Hepatocyte (in vitro differentiated cells): ENCODE data around the gene TSPAN10. TPM values are rescaled to one million over a fixed set of nuclear protein-coding genes. Genes with fewer than 3 reads are reported as not detected.

ENCODE experiments used
- DNase-seq: peaks from one replicate; pipeline ENCODE4 v3.0.0-alpha.2; 2016; ENCODE audit warnings: low spot score
- H2AFZ ChIP-seq: fragments of 200-600 bp; sonication (generic); 2 replicates; pipeline ENCODE4 v1.6.0; 2016; ENCODE audit warnings: antibody characterized with exemption, mild to moderate bottlenecking
- H3K27ac ChIP-seq: fragments of 200-600 bp; sonication (generic); 2 replicates; pipeline ENCODE4 v1.5.1; 2016; ENCODE audit warnings: mild to moderate bottlenecking
- H3K27me3 ChIP-seq: fragments of 200-600 bp; sonication (generic); 2 replicates; pipeline ENCODE4 v1.6.1; 2016
- H3K36me3 ChIP-seq: fragments of 200-600 bp; sonication (generic); replicated peaks from 2 replicates; pipeline ENCODE4 v1.5.1; 2016; ENCODE audit warnings: low read depth; ENCODE audit not compliant: insufficient read depth
- H3K4me1 ChIP-seq: fragments of 200-600 bp; sonication (generic); 2 replicates; pipeline ENCODE4 v1.5.1; 2016; ENCODE audit warnings: mild to moderate bottlenecking, moderate library complexity; ENCODE audit not compliant: insufficient read depth
- H3K4me2 ChIP-seq: fragments of 200-600 bp; sonication (generic); 2 replicates; pipeline ENCODE4 v1.6.0; 2016
- H3K4me3 ChIP-seq: fragments of 200-600 bp; sonication (generic); 2 replicates; pipeline ENCODE4 v1.5.1; 2016; ENCODE audit warnings: mild to moderate bottlenecking
- H3K79me2 ChIP-seq: fragments of 200-600 bp; sonication (generic); 2 replicates; pipeline ENCODE4 v1.6.0; 2017; ENCODE audit warnings: mild to moderate bottlenecking
- H3K9me2 ChIP-seq: fragments of 200-600 bp; sonication (generic); replicated peaks from 2 replicates; pipeline ENCODE4 v1.6.0; 2017; ENCODE audit warnings: mild to moderate bottlenecking; ENCODE audit not compliant: insufficient read depth
- H3K9me3 ChIP-seq: fragments of 200-600 bp; sonication (generic); 2 replicates; pipeline ENCODE4 v1.5.1; 2016; ENCODE audit warnings: low read depth, mild to moderate bottlenecking
- H4K20me1 ChIP-seq: fragments of 200-600 bp; sonication (generic); 2 replicates; pipeline ENCODE4 v1.6.0; 2016; ENCODE audit warnings: mild to moderate bottlenecking; ENCODE audit not compliant: insufficient read depth, poor library complexity, severe bottlenecking
- CTCF ChIP-seq: fragments of 200-600 bp; sonication (generic); IDR thresholded peaks from 2 replicates; pipeline ENCODE4 v1.5.1; 2016; ENCODE audit warnings: antibody characterized with exemption, mild to moderate bottlenecking; ENCODE audit not compliant: poor library complexity
- EZH2 ChIP-seq: fragments of 200-600 bp; sonication (generic); IDR thresholded peaks from 2 replicates; pipeline ENCODE4 v1.6.1; 2016; ENCODE audit warnings: antibody characterized with exemption, mild to moderate bottlenecking, borderline replicate concordance
- EZH2phosphoT487 ChIP-seq: fragments of 200-600 bp; sonication (generic); IDR thresholded peaks from one replicate; pipeline ENCODE4 v1.6.1; 2018; ENCODE audit warnings: antibody characterized with exemption, mild to moderate bottlenecking, low read depth, moderate library complexity; ENCODE audit not compliant: unreplicated experiment, severe bottlenecking
- WGBS: methylation state at CpG from one replicate; pipeline ENCODE4 v1.1.6; 2016; ENCODE audit warnings: low lambda C conversion rate; ENCODE audit errors: missing lambda C conversion rate; 5-methylcytosine and 5-hydroxymethylcytosine counted together
- polyA plus RNA-seq: library from polyadenylated mRNA; unstranded; fragments of >200 nt; fragmentation: Nextera tagmentation; extraction: Ambion mirVana; gene quantifications from 2 replicates; pipeline ENCODE4 v1.2.1, GENCODE V29; 2016
- total RNA-seq: library from RNA; depleted of rRNA; stranded (reverse); fragments of >200 nt; gene quantifications from 2 replicates; pipeline ENCODE4 v1.2.3, GENCODE V29; 2014

The TSPAN10 gene
- total and polyA plus RNA-seq, 2 experiments from 2014 or later = 1.4 to 15.2 TPM

GRCh38 chr17:81648707-81649085 lies 11.7 kb downstream of the TSPAN10 start:
- DNase-seq = no peak
- Histone ChIP-seq H3K27ac (no peak overlapping the region), H2AFZ (no peak overlapping the region), H3K9me3 (no peaks in the 10 kb centered on the region), H4K20me1 (no peaks in the 10 kb centered on the region), H3K4me2 (no peak overlapping the region), H3K4me1 (no peaks in the 10 kb centered on the region), H3K9me2 (no peaks in the 10 kb centered on the region), H3K36me3 (no peaks in the 10 kb centered on the region), H3K4me3 (no peak overlapping the region), H3K27me3 (peaks cover 6% of the 10 kb centered on the region), H3K79me2 (no peaks in the 10 kb centered on the region)
- WGBS = 95% methylated on average over 14 of the region's 14 CpGs
- TF ChIP-seq CTCF = no peak
- no peak for TF ChIP-seq EZH2phosphoT487
- TF ChIP-seq EZH2 = no peak

GRCh38 chr17:81650951-81651350 lies 14.0 kb downstream of the TSPAN10 start:
- DNase-seq = no peak
- H3K27ac ChIP-seq = no peak overlapping the region
- no peak overlapping the region for H3K4me2 ChIP-seq
- no peaks in the 10 kb centered on the region for H3K36me3 ChIP-seq
- no peaks in the 10 kb centered on the region for H3K9me2 ChIP-seq
- 92% methylated on average over 9 of the region's 9 CpGs for WGBS
- no peak overlapping the region for H2AFZ ChIP-seq
- no peak for TF ChIP-seq EZH2
- TF ChIP-seq EZH2phosphoT487 = no peak
- TF ChIP-seq CTCF = no peak
- H3K9me3 ChIP-seq = no peaks in the 10 kb centered on the region
- H4K20me1 ChIP-seq = no peaks in the 10 kb centered on the region
- no peak overlapping the region for H3K4me3 ChIP-seq
- H3K4me1 ChIP-seq = no peaks in the 10 kb centered on the region
- H3K79me2 ChIP-seq = no peaks in the 10 kb centered on the region
- peaks cover 6% of the 10 kb centered on the region for H3K27me3 ChIP-seq

- H3K4me2 ChIP-seq = no peak overlapping the region
- no peaks in the 10 kb centered on the region for H3K4me1 ChIP-seq
- no peak overlapping the region for H3K27ac ChIP-seq
- H3K36me3 ChIP-seq = no peaks in the 10 kb centered on the region
- no peak overlapping the region for H2AFZ ChIP-seq
- H3K79me2 ChIP-seq = no peaks in the 10 kb centered on the region
- no peak for TF ChIP-seq EZH2
- TF ChIP-seq CTCF = no peak
- TF ChIP-seq EZH2phosphoT487 = no peak
- H3K9me2 ChIP-seq = no peaks in the 10 kb centered on the region
- peaks cover 6% of the 10 kb centered on the region for H3K27me3 ChIP-seq
- 94% methylated on average over 10 of the region's 10 CpGs for WGBS
- DNase-seq = no peak
- H3K4me3 ChIP-seq = no peak overlapping the region
- H4K20me1 ChIP-seq = no peaks in the 10 kb centered on the region
- H3K9me3 ChIP-seq = no peaks in the 10 kb centered on the region
Observed at GRCh38 chr17:81651692-81652091, 14.7 kb downstream of the TSPAN10 start.
